ENCODE data around the gene NEDD4L. TPM values are rescaled to one million over a fixed set of nuclear protein-coding genes. Genes with fewer than 3 reads are reported as not detected.

The NEDD4L gene
- total and polyA plus RNA-seq, 10 of the 15 experiments (the other 5 are each of a cell fraction or from before 2014, with no cell fraction given), result 7.4 to 24.0 (median 17.7) TPM

DNA sequence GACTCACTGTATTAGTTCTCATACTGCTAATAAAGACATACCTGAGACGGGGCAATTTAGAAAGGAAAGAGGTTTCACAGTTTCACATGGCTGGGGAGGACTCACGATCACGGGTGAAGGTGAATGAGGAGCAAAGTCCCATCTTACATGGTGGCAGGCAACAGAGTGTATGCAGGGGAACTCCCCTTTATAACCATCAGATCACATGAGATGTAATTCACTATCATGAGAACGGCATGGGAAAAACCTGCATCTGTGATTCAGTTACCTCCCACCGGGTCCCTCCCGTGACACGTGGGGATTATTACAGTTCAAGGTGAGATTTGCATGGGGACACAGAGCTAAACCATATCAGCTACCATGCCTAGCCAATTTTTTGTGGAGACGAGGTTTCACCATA is 168.2 kb downstream of the NEDD4L start (continued):
- TF ChIP-seq EP300 (IDR thresholded peaks at IDR 0.05; ENCODE audit: borderline replicate concordance in 1 of 2, control insufficient read depth in 1 of 2, low read depth in 2 of 2, low read length in 2 of 2) (no peak), PAX5 (IDR thresholded peaks at IDR 0.05; ENCODE audit: borderline replicate concordance, low read depth, low read length) (no peak), RAD51 (IDR thresholded peaks at IDR 0.05) (peak; percentile 83), MXI1 (IDR thresholded peaks at IDR 0.05; ENCODE audit: low read depth, low read length) (no peak), HDGF (IDR thresholded peaks at IDR 0.05) (0 out of 2 replicates have a peak, but pooled peaks have one; percentile 37), SUZ12 (IDR thresholded peaks at IDR 0.05; ENCODE audit: unreplicated experiment) (no peak), IKZF2 (IDR thresholded peaks at IDR 0.05) (peak; percentile 46 to 69; a peak in 3 of 4 replicates), NR2C1 (IDR thresholded peaks at IDR 0.05) (no peak), CBX3 (IDR thresholded peaks at IDR 0.05; ENCODE audit: borderline replicate concordance, low read depth) (no peak), BHLHE40 (IDR thresholded peaks at IDR 0.05; ENCODE audit: borderline replicate concordance in 1 of 2, low read depth in 2 of 2, low read length in 1 of 2) (peak; percentile 82 to 90), CHD2 (IDR thresholded peaks at IDR 0.05; ENCODE audit: borderline replicate concordance, low read depth, low read length) (0 out of 2 replicates have a peak, but pooled peaks have one; percentile 16), IRF4 (IDR thresholded peaks at IDR 0.05; ENCODE audit: low read depth, low read length) (no peak), LARP7 (IDR thresholded peaks at IDR 0.05) (no peak), SP1 (IDR thresholded peaks at IDR 0.05; ENCODE audit: low read depth, low read length) (no peak)
- TF ChIP-seq, protein P1, sequence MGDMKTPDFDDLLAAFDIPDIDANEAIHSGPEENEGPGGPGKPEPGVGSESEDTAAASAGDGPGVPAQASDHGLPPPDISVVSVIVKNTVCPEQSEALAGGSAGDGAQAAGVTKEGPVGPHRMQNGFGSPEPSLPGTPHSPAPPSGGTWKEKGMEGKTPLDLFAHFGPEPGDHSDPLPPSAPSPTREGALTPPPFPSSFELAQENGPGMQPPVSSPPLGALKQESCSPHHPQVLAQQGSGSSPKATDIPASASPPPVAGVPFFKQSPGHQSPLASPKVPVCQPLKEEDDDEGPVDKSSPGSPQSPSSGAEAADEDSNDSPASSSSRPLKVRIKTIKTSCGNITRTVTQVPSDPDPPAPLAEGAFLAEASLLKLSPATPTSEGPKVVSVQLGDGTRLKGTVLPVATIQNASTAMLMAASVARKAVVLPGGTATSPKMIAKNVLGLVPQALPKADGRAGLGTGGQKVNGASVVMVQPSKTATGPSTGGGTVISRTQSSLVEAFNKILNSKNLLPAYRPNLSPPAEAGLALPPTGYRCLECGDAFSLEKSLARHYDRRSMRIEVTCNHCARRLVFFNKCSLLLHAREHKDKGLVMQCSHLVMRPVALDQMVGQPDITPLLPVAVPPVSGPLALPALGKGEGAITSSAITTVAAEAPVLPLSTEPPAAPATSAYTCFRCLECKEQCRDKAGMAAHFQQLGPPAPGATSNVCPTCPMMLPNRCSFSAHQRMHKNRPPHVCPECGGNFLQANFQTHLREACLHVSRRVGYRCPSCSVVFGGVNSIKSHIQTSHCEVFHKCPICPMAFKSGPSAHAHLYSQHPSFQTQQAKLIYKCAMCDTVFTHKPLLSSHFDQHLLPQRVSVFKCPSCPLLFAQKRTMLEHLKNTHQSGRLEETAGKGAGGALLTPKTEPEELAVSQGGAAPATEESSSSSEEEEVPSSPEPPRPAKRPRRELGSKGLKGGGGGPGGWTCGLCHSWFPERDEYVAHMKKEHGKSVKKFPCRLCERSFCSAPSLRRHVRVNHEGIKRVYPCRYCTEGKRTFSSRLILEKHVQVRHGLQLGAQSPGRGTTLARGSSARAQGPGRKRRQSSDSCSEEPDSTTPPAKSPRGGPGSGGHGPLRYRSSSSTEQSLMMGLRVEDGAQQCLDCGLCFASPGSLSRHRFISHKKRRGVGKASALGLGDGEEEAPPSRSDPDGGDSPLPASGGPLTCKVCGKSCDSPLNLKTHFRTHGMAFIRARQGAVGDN (IDR thresholded peaks at IDR 0.05), result peak; percentile 73
- TF ChIP-seq, protein P2, sequence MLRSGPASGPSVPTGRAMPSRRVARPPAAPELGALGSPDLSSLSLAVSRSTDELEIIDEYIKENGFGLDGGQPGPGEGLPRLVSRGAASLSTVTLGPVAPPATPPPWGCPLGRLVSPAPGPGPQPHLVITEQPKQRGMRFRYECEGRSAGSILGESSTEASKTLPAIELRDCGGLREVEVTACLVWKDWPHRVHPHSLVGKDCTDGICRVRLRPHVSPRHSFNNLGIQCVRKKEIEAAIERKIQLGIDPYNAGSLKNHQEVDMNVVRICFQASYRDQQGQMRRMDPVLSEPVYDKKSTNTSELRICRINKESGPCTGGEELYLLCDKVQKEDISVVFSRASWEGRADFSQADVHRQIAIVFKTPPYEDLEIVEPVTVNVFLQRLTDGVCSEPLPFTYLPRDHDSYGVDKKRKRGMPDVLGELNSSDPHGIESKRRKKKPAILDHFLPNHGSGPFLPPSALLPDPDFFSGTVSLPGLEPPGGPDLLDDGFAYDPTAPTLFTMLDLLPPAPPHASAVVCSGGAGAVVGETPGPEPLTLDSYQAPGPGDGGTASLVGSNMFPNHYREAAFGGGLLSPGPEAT (IDR thresholded peaks at IDR 0.05; ENCODE audit: low read depth), result peak; percentile 87; the same call in 1 of the 2 replicates
- TF ChIP-seq, protein P3, sequence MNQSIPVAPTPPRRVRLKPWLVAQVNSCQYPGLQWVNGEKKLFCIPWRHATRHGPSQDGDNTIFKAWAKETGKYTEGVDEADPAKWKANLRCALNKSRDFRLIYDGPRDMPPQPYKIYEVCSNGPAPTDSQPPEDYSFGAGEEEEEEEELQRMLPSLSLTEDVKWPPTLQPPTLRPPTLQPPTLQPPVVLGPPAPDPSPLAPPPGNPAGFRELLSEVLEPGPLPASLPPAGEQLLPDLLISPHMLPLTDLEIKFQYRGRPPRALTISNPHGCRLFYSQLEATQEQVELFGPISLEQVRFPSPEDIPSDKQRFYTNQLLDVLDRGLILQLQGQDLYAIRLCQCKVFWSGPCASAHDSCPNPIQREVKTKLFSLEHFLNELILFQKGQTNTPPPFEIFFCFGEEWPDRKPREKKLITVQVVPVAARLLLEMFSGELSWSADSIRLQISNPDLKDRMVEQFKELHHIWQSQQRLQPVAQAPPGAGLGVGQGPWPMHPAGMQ (IDR thresholded peaks at IDR 0.05; ENCODE audit: borderline replicate concordance), result no peak
- TF ChIP-seq, protein P4, sequence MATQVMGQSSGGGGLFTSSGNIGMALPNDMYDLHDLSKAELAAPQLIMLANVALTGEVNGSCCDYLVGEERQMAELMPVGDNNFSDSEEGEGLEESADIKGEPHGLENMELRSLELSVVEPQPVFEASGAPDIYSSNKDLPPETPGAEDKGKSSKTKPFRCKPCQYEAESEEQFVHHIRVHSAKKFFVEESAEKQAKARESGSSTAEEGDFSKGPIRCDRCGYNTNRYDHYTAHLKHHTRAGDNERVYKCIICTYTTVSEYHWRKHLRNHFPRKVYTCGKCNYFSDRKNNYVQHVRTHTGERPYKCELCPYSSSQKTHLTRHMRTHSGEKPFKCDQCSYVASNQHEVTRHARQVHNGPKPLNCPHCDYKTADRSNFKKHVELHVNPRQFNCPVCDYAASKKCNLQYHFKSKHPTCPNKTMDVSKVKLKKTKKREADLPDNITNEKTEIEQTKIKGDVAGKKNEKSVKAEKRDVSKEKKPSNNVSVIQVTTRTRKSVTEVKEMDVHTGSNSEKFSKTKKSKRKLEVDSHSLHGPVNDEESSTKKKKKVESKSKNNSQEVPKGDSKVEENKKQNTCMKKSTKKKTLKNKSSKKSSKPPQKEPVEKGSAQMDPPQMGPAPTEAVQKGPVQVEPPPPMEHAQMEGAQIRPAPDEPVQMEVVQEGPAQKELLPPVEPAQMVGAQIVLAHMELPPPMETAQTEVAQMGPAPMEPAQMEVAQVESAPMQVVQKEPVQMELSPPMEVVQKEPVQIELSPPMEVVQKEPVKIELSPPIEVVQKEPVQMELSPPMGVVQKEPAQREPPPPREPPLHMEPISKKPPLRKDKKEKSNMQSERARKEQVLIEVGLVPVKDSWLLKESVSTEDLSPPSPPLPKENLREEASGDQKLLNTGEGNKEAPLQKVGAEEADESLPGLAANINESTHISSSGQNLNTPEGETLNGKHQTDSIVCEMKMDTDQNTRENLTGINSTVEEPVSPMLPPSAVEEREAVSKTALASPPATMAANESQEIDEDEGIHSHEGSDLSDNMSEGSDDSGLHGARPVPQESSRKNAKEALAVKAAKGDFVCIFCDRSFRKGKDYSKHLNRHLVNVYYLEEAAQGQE (IDR thresholded peaks at IDR 0.05; ENCODE audit: low read depth, low read length), result no peak
